ENCODE measurements around the gene RUNX2.

RUNX2 gene

DNA sequence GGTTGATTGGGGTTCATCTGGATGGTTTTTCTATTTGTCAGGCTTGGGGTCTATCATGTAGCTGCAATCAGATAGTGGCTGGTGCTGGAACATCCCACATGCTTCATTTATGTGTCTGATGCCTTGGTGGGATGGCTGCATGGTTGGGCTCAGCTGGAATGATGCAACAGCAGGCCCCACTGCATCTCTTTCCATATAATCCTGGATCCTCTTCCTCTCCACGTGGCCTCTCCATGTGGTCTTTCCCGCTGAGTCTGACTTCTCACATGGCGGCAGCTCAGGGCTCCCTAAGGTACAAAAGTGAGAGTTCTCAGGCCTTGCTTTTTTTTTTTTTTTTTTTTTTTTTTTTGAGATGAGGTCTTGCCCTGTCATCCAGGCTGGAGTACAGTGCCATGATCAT lies 114.6 kb downstream of the RUNX2 start:
- TF ChIP-seq TCF4 (CRISPR knock-in tag; IDR thresholded peaks at IDR 0.05; ENCODE audit: borderline replicate concordance) (no peak), BACH2 (CRISPR knock-in tag; IDR thresholded peaks at IDR 0.05; ENCODE audit: borderline replicate concordance) (no peak), ZFP3 (CRISPR knock-in tag; IDR thresholded peaks at IDR 0.05) (no peak), PPARA (CRISPR knock-in tag; IDR thresholded peaks at IDR 0.05; ENCODE audit: borderline replicate concordance) (no peak), GLIS3 (CRISPR knock-in tag; IDR thresholded peaks at IDR 0.05) (no peak), CREB5 (CRISPR knock-in tag; IDR thresholded peaks at IDR 0.05; ENCODE audit: low read depth) (no peak), CSDC2 (CRISPR knock-in tag; IDR thresholded peaks at IDR 0.05) (no peak), ZC3H10 (CRISPR knock-in tag; IDR thresholded peaks at IDR 0.05) (no peak), PATZ1 (CRISPR knock-in tag; IDR thresholded peaks at IDR 0.05; ENCODE audit: borderline replicate concordance) (no peak), ZNF565 (CRISPR knock-in tag; conservative IDR thresholded peaks at IDR 0.05; ENCODE audit: low read depth) (no peak)
- TF ChIP-seq, protein P1, sequence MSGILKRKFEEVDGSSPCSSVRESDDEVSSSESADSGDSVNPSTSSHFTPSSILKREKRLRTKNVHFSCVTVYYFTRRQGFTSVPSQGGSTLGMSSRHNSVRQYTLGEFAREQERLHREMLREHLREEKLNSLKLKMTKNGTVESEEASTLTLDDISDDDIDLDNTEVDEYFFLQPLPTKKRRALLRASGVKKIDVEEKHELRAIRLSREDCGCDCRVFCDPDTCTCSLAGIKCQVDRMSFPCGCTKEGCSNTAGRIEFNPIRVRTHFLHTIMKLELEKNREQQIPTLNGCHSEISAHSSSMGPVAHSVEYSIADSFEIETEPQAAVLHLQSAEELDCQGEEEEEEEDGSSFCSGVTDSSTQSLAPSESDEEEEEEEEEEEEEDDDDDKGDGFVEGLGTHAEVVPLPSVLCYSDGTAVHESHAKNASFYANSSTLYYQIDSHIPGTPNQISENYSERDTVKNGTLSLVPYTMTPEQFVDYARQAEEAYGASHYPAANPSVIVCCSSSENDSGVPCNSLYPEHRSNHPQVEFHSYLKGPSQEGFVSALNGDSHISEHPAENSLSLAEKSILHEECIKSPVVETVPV (CRISPR knock-in tag; IDR thresholded peaks at IDR 0.05): no peak
- ATAC-seq: no peak

DNA sequence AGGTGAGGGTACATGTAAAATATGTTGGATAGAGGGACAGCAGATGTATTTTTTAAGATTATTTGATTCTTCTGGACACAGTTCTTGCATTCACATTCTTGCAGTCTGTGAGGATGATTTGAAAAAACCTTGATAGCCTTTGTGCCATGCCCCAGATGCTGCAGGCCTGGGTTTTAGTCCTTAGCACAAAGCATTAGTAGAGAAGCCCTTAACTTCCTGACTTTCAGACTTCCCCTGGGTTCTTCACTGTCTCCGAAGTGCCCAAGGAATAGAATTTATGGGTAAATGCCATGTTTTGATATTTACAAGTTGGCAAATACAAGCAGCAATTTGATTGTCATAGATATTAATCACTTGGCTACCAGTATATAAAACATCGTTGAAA lies 117.2 kb downstream of the RUNX2 start:
- no peak for TF ChIP-seq ESRRG (CRISPR knock-in tag; IDR thresholded peaks at IDR 0.05)
- TF ChIP-seq PATZ1 (CRISPR knock-in tag; IDR thresholded peaks at IDR 0.05; ENCODE audit: borderline replicate concordance): no peak
- TF ChIP-seq GLIS3 (CRISPR knock-in tag; IDR thresholded peaks at IDR 0.05): no peak
- TF ChIP-seq ISL1 (CRISPR knock-in tag; IDR thresholded peaks at IDR 0.05): no peak
- no peak for TF ChIP-seq CREB5 (CRISPR knock-in tag; IDR thresholded peaks at IDR 0.05; ENCODE audit: low read depth)
- no peak for TF ChIP-seq TOX (CRISPR knock-in tag; IDR thresholded peaks at IDR 0.05; ENCODE audit: borderline replicate concordance)
- no peak for TF ChIP-seq SNAI2 (CRISPR knock-in tag; IDR thresholded peaks at IDR 0.05)
- TF ChIP-seq ZFP30 (CRISPR knock-in tag; IDR thresholded peaks at IDR 0.05): no peak
- TF ChIP-seq ZC3H10 (CRISPR knock-in tag; IDR thresholded peaks at IDR 0.05): no peak
- TF ChIP-seq ZNF70 (CRISPR knock-in tag; IDR thresholded peaks at IDR 0.05): no peak
- TF ChIP-seq BACH2 (CRISPR knock-in tag; IDR thresholded peaks at IDR 0.05; ENCODE audit: borderline replicate concordance): no peak
- no peak for TF ChIP-seq OSR1 (CRISPR knock-in tag; IDR thresholded peaks at IDR 0.05)
- TF ChIP-seq ZNF8 (CRISPR knock-in tag; IDR thresholded peaks at IDR 0.05): no peak
- no peak for TF ChIP-seq ARNTL (CRISPR knock-in tag; IDR thresholded peaks at IDR 0.05; ENCODE audit: borderline replicate concordance, low read depth)
- TF ChIP-seq, protein P2, sequence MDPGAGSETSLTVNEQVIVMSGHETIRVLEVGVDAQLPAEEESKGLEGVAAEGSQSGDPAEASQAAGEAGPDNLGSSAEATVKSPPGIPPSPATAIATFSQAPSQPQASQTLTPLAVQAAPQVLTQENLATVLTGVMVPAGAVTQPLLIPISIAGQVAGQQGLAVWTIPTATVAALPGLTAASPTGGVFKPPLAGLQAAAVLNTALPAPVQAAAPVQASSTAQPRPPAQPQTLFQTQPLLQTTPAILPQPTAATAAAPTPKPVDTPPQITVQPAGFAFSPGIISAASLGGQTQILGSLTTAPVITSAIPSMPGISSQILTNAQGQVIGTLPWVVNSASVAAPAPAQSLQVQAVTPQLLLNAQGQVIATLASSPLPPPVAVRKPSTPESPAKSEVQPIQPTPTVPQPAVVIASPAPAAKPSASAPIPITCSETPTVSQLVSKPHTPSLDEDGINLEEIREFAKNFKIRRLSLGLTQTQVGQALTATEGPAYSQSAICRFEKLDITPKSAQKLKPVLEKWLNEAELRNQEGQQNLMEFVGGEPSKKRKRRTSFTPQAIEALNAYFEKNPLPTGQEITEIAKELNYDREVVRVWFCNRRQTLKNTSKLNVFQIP (CRISPR knock-in tag; IDR thresholded peaks at IDR 0.05; ENCODE audit: borderline replicate concordance, low read depth): no peak
- TF ChIP-seq, protein P1 (CRISPR knock-in tag; IDR thresholded peaks at IDR 0.05): no peak
- no peak for TF ChIP-seq PPARA (CRISPR knock-in tag; IDR thresholded peaks at IDR 0.05; ENCODE audit: borderline replicate concordance)
- TF ChIP-seq ZNF565 (CRISPR knock-in tag; conservative IDR thresholded peaks at IDR 0.05; ENCODE audit: low read depth): no peak
- peak; percentile 61 for ATAC-seq
